Measurements from ENCODE around the gene APPL1. TPM values are rescaled to one million over a fixed set of nuclear protein-coding genes. Genes with fewer than 3 reads are reported as not detected.

APPL1 gene
- total RNA-seq, 4 donors from 2014 or later = 50.9 to 76.5 (median 57.4) TPM

DNA sequence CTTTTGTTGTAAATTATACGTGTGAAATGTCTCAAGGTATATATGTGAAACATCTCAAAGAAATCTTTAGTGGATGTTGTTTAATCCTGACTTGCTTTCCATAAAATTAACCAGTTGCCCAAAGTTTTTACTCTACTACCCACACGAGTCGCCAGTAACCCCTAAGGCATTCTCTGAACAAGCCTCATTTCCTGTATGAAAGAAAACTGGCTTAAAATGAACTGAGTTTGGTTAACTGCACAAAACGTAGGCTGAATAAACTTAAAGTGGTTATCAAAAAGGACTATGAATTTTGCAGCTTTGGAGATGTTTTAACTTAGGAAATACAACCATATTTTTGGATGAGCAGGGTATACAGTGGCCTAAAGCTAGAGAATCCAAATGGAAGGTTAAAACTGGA lies 2.7 kb upstream of the APPL1 start:
- in situ Hi-C loops (cut with MboI; ENCODE audit: low sequenced_read_pairs in 4 of 4) = loop anchor here in 2 of 4 donors (25.0 kb wide), 1 partner anchor 337 kb away; the partner anchor contains the start of gene PDE12 (in 2 of the 2)
- Histone ChIP-seq H3K4me1 (peaks cover 18 to 20% of the 10 kb centered on the region in 2 donors), H3K9me3 (no peaks in the 10 kb centered on the region), H3K4me3 (no peak overlapping the region), H3K27ac (no peak overlapping the region), H3K27me3 (no peaks in the 10 kb centered on the region), H3K36me3 (no peaks in the 10 kb centered on the region)
- intact Hi-C loops (cut with DNase I; ENCODE audit: low total_unique reads) = loop anchor here (5.0 to 10.0 kb wide), 4 partner anchors 67 to 467 kb away; partner anchors contain the start of genes ARF4, ASB14 and DENND6A
- no peak for ATAC-seq
- no peak for TF ChIP-seq POLR2A (IDR thresholded peaks at IDR 0.05)
- TF ChIP-seq, protein P1, sequence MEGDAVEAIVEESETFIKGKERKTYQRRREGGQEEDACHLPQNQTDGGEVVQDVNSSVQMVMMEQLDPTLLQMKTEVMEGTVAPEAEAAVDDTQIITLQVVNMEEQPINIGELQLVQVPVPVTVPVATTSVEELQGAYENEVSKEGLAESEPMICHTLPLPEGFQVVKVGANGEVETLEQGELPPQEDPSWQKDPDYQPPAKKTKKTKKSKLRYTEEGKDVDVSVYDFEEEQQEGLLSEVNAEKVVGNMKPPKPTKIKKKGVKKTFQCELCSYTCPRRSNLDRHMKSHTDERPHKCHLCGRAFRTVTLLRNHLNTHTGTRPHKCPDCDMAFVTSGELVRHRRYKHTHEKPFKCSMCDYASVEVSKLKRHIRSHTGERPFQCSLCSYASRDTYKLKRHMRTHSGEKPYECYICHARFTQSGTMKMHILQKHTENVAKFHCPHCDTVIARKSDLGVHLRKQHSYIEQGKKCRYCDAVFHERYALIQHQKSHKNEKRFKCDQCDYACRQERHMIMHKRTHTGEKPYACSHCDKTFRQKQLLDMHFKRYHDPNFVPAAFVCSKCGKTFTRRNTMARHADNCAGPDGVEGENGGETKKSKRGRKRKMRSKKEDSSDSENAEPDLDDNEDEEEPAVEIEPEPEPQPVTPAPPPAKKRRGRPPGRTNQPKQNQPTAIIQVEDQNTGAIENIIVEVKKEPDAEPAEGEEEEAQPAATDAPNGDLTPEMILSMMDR (IDR thresholded peaks at IDR 0.05 in 4 of 5, conservative IDR thresholded peaks at IDR 0.05 in 1 of 5) = no peak
- DNase-seq = no peak

DNA sequence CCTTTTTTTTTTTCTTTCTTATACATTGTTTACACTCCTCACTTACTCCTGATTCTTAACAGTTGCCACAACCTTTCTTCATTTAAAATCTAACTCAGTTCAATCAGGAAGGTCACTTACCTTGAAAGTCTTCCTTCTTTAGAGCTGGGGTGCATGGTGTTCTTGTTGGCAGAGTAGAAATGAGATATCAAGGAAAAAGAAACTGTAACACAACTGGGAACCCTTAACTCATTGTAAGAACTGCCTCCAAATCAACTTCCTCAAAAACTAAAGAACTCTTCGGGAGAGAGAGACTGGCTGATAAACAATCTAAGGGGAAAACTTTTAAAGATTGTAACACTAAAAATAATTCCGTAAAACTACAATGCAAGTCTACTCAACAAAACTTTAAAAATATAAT lies 1.4 kb upstream of the APPL1 start:
- H3K4me1 ChIP-seq = peaks cover 30 to 31% of the 10 kb centered on the region in 2 donors
- H3K27ac ChIP-seq = peak overlapping the region in 2 of 4 donors; percentile 96 to 98
- in situ Hi-C loops (cut with MboI; ENCODE audit: low sequenced_read_pairs in 4 of 4) = loop anchor here in 2 of 4 donors (25.0 kb wide), 1 partner anchor 336 kb away; the partner anchor contains the start of gene PDE12 (in 2 of the 2)
- TF ChIP-seq, protein P1 (IDR thresholded peaks at IDR 0.05 in 4 of 5, conservative IDR thresholded peaks at IDR 0.05 in 1 of 5) = no peak
- no peak for TF ChIP-seq POLR2A (IDR thresholded peaks at IDR 0.05)
- H3K36me3 ChIP-seq = no peaks in the 10 kb centered on the region
- DNase-seq = no peak
- intact Hi-C loops (cut with DNase I; ENCODE audit: low total_unique reads) = loop anchor here (2.0 to 10.0 kb wide), 6 partner anchors 55 to 466 kb away; partner anchors contain the start of genes ARF4, ASB14 and DENND6A
- no peak overlapping the region for H3K4me3 ChIP-seq
- ATAC-seq = no peak
- no peaks in the 10 kb centered on the region for H3K27me3 ChIP-seq
- H3K9me3 ChIP-seq = no peaks in the 10 kb centered on the region

DNA sequence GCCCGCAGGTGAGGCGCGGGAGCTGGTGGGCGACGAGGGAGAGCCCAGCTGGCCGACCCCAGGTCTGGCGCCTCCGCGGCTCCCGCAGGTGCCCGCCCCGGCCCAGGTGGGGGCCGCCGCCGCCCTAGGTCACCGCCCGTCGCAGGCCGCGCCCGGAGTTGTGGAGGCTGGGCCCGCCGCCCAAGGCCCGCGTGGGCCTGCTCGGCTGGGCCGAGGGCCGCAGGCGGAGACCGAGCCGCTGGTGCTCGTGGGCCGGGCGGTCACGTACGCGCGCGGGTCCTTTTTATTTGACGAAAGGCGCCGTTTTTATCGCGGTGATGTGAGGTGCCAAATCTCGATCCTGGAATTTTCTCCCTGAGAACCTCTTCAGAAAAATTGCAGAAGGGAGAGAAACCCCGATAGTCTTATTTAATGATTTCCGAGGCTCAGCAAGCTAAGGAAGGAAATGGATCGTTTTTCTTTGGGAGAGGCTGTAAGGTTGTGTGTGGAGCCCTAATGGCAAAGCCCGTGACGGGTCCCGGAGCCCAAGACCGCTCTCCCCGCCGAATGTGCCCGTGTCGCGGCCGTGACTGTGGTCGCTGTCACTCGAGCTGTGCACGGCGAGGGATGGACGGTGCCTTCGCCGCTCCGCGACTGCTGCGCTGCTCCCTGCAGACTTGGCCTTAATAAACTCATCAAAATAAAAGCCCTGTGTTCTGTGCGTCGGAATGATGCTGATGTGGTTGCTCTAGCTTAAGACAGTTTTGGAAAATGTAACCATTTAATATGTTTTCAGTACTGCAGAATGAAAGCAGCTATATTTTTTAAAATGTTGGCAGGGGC lies 612 bp downstream of the APPL1 start:
- H3K27me3 ChIP-seq = no peaks in the 10 kb centered on the region
- DNase-seq = peak; percentile 40 to 59
- H3K27ac ChIP-seq = peak overlapping the region; percentile 82 to 98 (median 92)
- peak; percentile 72 for ATAC-seq
- no peaks in the 10 kb centered on the region for H3K36me3 ChIP-seq
- H3K4me3 ChIP-seq = peak overlapping the region; percentile 70 to 92 (median 84)
- intact Hi-C loops (cut with DNase I; ENCODE audit: low total_unique reads) (loop anchor here (1.0 to 10.0 kb wide), 8 partner anchors 24 to 529 kb away; partner anchors contain the start of genes ARF4, ASB14, DENND6A and SLMAP), in situ Hi-C loops (cut with MboI; ENCODE audit: low sequenced_read_pairs in 4 of 4) (loop anchor here in 2 of 4 donors (25.0 kb wide), 1 partner anchor 334 kb away; the partner anchor contains the start of gene PDE12 (in 2 of the 2))
- TF ChIP-seq, protein P1 (IDR thresholded peaks at IDR 0.05 in 4 of 5, conservative IDR thresholded peaks at IDR 0.05 in 1 of 5) = no peak
- peak; percentile 11 to 65 for TF ChIP-seq POLR2A (IDR thresholded peaks at IDR 0.05)
- H3K4me1 ChIP-seq = peaks cover 31 to 32% of the 10 kb centered on the region in 2 donors
- H3K9me3 ChIP-seq = no peaks in the 10 kb centered on the region

DNA sequence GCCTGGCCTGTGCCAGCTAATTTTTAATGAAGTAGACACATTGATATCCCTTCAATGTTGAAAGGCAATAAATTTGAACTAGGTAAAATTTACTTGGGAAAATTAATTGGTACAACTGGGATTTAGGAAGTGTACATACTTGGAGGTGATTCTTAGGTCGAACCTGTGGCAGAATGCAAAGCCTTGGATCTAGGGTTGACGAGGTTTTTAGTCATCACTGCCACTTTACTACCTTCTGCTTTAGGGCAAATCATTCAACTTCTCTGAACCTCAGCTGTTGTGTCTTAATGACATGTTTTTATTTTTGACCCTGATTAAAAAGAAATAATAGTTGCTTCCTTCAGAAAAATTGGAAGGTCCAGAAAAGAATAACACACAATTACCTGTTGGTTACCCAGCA lies 2.5 kb downstream of the APPL1 start:
- in situ Hi-C loops (cut with MboI; ENCODE audit: low sequenced_read_pairs in 4 of 4) = loop anchor here in 2 of 4 donors (25.0 kb wide), 1 partner anchor 332 kb away; the partner anchor contains the start of gene PDE12 (in 2 of the 2)
- Histone ChIP-seq H3K27ac (peak overlapping the region; percentile 82 to 98 (median 92)), H3K4me3 (no peak overlapping the region), H3K36me3 (no peaks in the 10 kb centered on the region), H3K4me1 (peaks cover 31 to 43% of the 10 kb centered on the region in 2 donors), H3K27me3 (no peaks in the 10 kb centered on the region), H3K9me3 (no peaks in the 10 kb centered on the region)
- intact Hi-C loops (cut with DNase I; ENCODE audit: low total_unique reads) = no loop called here
- DNase-seq (no peak), ATAC-seq (no peak)
- TF ChIP-seq, protein P1 (IDR thresholded peaks at IDR 0.05 in 4 of 5, conservative IDR thresholded peaks at IDR 0.05 in 1 of 5) = no peak
- TF ChIP-seq POLR2A (IDR thresholded peaks at IDR 0.05) = no peak

Data from gastrocnemius medialis (tissue), 4 donors.